ENCODE results near the gene PPP4R1. TPM values are rescaled to one million over a fixed set of nuclear protein-coding genes. Genes with fewer than 3 reads are reported as not detected.

PPP4R1 gene
- total RNA-seq, 2 experiments from 2014 or later = 40.2 to 42.0 TPM

DNA sequence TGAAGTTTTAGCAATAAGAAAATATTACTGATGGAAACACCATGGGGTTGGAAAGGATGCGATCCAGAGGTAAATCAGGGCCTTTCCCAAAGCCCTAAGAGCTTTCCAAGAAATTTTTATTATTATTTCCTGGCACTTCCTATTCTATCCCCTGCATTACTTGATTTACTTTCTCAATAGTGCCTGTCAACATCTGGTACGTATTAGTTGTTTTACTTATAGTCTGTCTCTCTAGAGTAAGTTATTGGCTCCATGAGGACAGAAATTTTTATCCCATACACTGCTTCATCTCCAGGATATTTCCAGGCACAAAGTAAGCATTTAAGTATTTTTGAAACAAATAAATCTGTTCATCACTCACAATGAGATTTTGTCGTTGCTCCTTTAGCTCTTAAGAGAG is 18.1 kb downstream of the PPP4R1 start:
- no peak overlapping the region for H3K27ac Mint-ChIP-seq
- POLR2A ChIA-PET = no interaction called here
- peaks cover 10% of the 10 kb centered on the region for H3K9me3 Mint-ChIP-seq
- no peak overlapping the region for H3K4me3 Mint-ChIP-seq
- H3K36me3 Mint-ChIP-seq = peaks cover 33% of the 10 kb centered on the region
- H3K27me3 Mint-ChIP-seq = no peaks in the 10 kb centered on the region
- DNase-seq (no peak), ATAC-seq (ENCODE audit: low read depth) (no peak)
- H3K4me1 Mint-ChIP-seq = peaks cover 6% of the 10 kb centered on the region

DNA sequence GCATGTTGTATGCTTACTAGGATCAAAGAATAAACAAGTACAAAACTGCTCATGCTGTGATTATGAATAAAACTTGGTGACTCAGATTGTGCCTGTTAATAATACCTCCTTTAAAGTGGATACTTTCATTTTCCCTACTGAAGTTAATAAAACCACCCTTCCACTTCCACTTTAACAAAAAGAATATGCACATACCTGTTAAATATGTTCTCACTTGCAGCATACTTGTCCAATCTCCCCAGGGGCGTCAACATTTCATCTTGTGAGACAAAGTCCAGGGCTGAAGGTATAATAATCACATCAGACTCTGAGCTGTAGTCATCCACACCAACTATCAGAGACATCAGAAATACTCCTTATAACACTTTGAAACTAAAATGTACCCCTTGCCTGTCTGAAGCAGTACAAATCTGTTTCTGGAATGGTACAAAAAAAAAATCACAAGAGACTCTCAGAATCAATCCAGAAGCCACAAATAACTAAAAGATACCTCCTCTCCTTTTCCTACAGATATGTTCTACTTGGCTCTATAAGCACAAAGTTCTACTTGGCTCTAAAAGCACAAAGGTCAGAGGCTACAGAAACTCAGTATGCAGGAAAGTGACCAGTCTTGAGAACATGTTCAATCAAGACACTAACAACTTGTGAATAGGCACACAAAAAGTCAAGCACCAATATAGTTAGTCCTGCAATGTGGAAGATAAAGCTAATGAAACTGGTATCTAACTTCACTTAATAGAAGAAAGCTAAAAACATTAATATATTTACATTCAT is 19.3 kb downstream of the PPP4R1 start:
- POLR2A ChIA-PET = no interaction called here
- Mint-ChIP-seq H3K9me3 (peaks cover 10% of the 10 kb centered on the region), H3K36me3 (peaks cover 31% of the 10 kb centered on the region), H3K4me1 (peaks cover 6% of the 10 kb centered on the region), H3K27ac (no peak overlapping the region), H3K4me3 (no peak overlapping the region), H3K27me3 (no peaks in the 10 kb centered on the region)
- DNase-seq (no peak), ATAC-seq (ENCODE audit: low read depth) (no peak)

DNA sequence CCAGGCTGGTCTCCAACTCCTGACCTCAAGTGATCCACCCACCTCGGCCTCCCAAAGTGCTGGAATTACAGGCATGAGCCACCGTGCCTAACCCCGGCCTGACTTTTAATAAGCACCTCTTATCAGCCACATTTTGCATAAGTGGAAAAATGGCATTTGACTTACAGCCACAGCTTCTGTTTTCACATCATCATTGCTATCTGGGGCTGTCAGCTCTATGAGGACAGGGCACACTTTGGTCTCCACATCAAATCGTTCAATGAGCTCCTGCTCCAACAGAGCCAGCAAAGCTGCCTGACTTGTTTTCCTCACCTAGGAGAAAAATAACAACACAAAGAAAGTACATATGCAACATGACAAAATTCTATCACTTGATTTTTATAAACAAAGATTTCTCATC is 26.4 kb downstream of the PPP4R1 start:
- no peaks in the 10 kb centered on the region for H3K4me1 Mint-ChIP-seq
- peaks cover 2% of the 10 kb centered on the region for H3K9me3 Mint-ChIP-seq
- H3K27ac Mint-ChIP-seq = no peak overlapping the region

DNA sequence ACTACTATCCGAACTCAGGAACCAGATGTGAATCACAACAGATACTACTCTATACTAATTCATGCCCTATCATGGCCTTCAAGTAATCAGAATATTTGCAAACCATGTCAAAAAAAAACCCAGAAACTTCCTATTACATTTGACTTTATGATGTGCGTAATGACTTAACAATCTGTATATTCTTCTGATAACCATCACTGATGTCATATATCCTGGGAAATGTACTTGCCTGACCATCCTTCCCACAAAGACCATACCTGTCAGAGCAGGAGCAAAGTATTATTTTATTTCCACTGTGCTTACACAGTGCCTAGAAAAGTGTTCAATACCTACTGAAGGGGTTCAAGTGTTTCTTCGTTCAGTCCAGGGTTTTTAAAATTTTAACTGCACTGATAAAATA is 27.5 kb downstream of the PPP4R1 start:
- peaks cover 41% of the 10 kb centered on the region for H3K36me3 Mint-ChIP-seq
- no peaks in the 10 kb centered on the region for H3K27me3 Mint-ChIP-seq
- H3K27ac Mint-ChIP-seq = no peak overlapping the region
- POLR2A ChIA-PET = no interaction called here
- H3K4me1 Mint-ChIP-seq = no peaks in the 10 kb centered on the region
- no peak for ATAC-seq (ENCODE audit: low read depth)
- DNase-seq = no peak
- H3K4me3 Mint-ChIP-seq = no peak overlapping the region
- peaks cover 4% of the 10 kb centered on the region for H3K9me3 Mint-ChIP-seq

More for the DNA sequence above, 26.4 kb downstream of the PPP4R1 start:
- ATAC-seq (ENCODE audit: low read depth) (no peak), DNase-seq (no peak)
- Mint-ChIP-seq H3K4me3 (no peak overlapping the region), H3K36me3 (peaks cover 39% of the 10 kb centered on the region), H3K27me3 (no peaks in the 10 kb centered on the region)
- POLR2A ChIA-PET = no interaction called here

DNA sequence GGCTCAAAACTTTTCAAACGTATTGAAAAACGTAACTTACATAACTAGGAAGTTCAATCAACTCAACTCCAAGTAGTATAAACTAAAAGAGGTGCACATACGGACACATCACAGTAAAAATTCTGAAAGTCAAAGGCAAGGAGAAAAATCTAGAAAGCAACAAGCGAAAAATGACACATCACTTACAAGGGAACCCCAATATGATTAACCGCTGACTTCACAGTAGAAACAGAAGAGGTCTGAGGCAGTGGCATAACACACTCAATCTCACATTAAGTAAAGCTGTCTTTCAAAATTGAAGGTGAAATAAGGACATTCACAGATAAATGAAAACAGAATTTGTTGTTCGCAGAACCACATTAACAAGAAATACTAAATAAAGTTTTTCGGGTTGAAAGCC is 32.7 kb downstream of the PPP4R1 start:
- no peak overlapping the region for H3K4me3 Mint-ChIP-seq
- peaks cover 3% of the 10 kb centered on the region for H3K9me3 Mint-ChIP-seq
- POLR2A ChIA-PET = no interaction called here
- no peak overlapping the region for H3K27ac Mint-ChIP-seq
- no peaks in the 10 kb centered on the region for H3K27me3 Mint-ChIP-seq
- no peak for DNase-seq
- peaks cover 44% of the 10 kb centered on the region for H3K36me3 Mint-ChIP-seq
- ATAC-seq (ENCODE audit: low read depth) = no peak
- H3K4me1 Mint-ChIP-seq = no peaks in the 10 kb centered on the region

DNA sequence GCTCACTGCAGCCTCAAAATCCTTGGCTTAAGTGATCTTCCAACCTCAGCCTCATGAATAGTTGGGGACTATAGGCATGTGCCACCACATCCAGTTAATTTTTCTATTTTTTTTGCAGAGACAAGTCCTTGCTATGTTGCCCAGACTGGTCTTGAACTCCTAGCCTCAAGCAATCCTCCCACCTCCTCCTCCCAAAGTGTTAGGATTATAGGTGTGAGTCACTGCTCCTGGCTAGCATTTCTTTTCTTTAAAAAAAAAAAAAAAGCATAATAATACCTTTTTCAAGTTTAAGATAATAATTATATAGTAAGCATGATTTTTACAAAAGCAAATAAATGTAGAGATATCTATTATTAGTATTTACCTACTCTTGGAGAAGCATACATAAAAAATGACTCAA is 36.1 kb downstream of the PPP4R1 start:
- DNase-seq (no peak), ATAC-seq (ENCODE audit: low read depth) (no peak)
- no peaks in the 10 kb centered on the region for H3K4me1 Mint-ChIP-seq
- peaks cover 3% of the 10 kb centered on the region for H3K9me3 Mint-ChIP-seq
- peaks cover 34% of the 10 kb centered on the region for H3K36me3 Mint-ChIP-seq
- H3K27ac Mint-ChIP-seq = no peak overlapping the region
- H3K27me3 Mint-ChIP-seq = no peaks in the 10 kb centered on the region
- no peak overlapping the region for H3K4me3 Mint-ChIP-seq
- POLR2A ChIA-PET = no interaction called here

DNA sequence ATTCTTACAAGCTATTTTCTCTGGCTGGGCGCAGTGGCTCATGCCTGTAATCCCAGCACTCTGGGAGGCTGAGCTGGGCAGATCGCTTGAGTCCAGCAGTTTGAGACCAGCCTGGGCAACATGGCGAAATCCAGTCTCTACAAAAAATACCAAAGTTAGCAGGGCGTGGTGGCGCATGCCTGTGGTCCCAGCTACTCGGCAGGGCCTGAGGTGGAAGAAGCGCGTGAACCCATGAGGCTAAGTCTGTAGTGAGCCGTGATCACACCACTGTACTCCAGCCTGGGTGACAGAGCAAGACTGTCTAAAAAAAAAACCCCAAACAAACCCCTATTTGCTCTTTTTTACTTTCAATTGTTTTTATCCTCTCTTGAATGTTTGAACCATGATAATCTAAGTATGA is 37.0 kb downstream of the PPP4R1 start:
- ATAC-seq (ENCODE audit: low read depth) (no peak), DNase-seq (no peak)
- Mint-ChIP-seq H3K4me3 (no peak overlapping the region), H3K36me3 (peaks cover 29% of the 10 kb centered on the region), H3K4me1 (no peaks in the 10 kb centered on the region), H3K27ac (no peak overlapping the region), H3K27me3 (no peaks in the 10 kb centered on the region), H3K9me3 (peaks cover 1% of the 10 kb centered on the region)
- POLR2A ChIA-PET = no interaction called here

DNA sequence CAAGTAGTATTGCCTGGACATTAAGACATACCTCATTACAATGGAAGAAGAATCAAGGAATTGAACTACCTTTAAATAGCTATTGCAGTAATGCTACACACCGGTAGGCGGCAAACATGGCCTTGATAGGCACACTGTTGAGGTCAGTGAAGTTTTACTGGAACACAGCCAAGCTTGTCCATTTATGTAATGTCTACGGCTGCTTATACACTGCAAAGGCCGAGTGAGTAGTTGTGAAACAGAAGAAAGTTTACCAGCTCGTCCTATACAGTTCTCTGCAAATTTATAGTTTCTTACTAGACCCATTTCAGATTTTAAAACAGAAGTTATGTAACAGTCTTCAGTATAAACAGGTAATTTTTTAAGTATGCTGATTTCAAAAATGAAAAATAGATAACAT is 38.8 kb downstream of the PPP4R1 start:
- H3K4me1 Mint-ChIP-seq = no peaks in the 10 kb centered on the region
- ATAC-seq (ENCODE audit: low read depth) (no peak), DNase-seq (no peak)
- H3K9me3 Mint-ChIP-seq = no peaks in the 10 kb centered on the region
- POLR2A ChIA-PET = interaction anchor here (0.6 kb wide), 1 partner anchor 165 kb away, joined by 3 read pairs; no protein-coding TSS in a partner anchor
- H3K27me3 Mint-ChIP-seq = no peaks in the 10 kb centered on the region
- no peak overlapping the region for H3K27ac Mint-ChIP-seq
- H3K4me3 Mint-ChIP-seq = no peak overlapping the region
- peaks cover 13% of the 10 kb centered on the region for H3K36me3 Mint-ChIP-seq

DNA sequence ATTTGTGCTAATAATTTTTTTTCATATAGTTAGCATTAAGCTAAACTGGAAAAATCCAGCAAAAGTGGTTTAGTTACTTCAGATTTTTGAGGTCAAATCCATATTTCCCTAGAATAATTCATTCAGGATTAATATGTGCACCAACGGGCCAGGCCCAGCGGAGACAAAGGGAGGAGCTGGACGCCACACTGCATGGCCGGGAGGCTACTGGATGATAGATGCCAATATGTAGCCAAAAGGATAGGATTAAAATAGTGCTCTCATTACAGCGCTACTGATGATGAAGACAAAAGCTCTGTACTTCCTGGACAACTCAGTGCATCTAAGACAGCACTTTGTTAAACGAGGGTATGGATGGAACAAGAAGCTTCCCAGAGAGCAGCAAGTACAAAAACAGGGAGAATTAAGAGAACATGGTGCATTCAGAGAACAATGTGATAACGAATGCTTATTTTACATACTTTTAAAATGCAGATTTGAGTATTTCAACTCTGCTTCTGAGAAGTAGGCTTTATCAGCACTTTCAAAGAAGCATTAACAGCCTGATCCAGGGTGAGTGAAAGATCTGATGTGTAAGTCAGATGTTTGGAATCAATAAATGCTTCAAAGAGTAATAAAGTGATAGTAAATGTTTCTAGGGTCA is 39.8 kb downstream of the PPP4R1 start:
- Mint-ChIP-seq H3K27me3 (no peaks in the 10 kb centered on the region), H3K27ac (no peak overlapping the region), H3K4me1 (no peaks in the 10 kb centered on the region), H3K36me3 (peaks cover 11% of the 10 kb centered on the region), H3K9me3 (no peaks in the 10 kb centered on the region), H3K4me3 (no peak overlapping the region)
- DNase-seq (no peak), ATAC-seq (ENCODE audit: low read depth) (no peak)
- POLR2A ChIA-PET = no interaction called here

DNA sequence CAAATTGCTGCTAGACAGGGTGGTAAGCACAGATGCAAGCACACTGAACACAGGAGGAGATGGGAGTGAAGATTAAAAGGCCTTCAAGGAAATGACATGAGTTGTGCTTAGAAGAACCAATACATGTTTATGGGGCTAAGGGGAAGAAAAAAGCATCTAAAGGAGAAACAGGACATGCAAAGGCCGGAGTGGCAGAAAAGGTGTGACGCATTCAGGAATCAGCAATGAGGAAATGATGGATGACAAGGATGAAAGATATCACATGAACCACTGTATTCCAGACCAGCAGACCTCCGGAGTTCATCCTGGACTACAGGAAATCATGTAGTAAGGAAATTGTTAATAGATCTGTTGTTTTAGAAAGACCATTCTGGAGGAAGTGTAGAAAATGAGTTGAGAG is 42.8 kb downstream of the PPP4R1 start:
- Mint-ChIP-seq H3K9me3 (no peaks in the 10 kb centered on the region), H3K4me1 (no peaks in the 10 kb centered on the region), H3K27ac (no peak overlapping the region), H3K36me3 (peaks cover 9% of the 10 kb centered on the region), H3K4me3 (no peak overlapping the region), H3K27me3 (no peaks in the 10 kb centered on the region)
- DNase-seq (no peak), ATAC-seq (ENCODE audit: low read depth) (no peak)
- POLR2A ChIA-PET = no interaction called here

DNA sequence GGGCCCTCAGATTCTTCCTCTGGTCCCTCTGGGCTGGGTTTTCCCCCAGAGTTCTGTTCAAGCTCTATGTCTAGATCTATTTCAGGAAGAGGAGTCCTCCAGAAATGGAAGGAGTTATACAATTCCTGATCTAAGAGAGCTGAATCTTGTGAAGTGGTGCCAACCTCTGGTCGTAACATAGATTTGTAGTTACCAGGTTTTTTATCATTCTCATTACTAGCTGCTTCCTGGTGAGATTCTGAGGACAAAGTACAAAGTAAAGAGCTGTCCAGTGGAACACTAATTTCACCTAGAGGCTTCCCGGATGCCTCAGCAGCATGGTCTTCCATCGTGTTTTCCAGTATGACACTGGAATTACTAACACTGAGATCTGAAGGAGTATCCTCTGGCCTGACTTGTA is 44.1 kb downstream of the PPP4R1 start:
- peaks cover 7% of the 10 kb centered on the region for H3K36me3 Mint-ChIP-seq
- H3K4me3 Mint-ChIP-seq = no peak overlapping the region
- no peak overlapping the region for H3K27ac Mint-ChIP-seq
- H3K4me1 Mint-ChIP-seq = no peaks in the 10 kb centered on the region
- POLR2A ChIA-PET = no interaction called here
- no peaks in the 10 kb centered on the region for H3K9me3 Mint-ChIP-seq
- H3K27me3 Mint-ChIP-seq = no peaks in the 10 kb centered on the region
- ATAC-seq (ENCODE audit: low read depth) = no peak
- DNase-seq = no peak

DNA sequence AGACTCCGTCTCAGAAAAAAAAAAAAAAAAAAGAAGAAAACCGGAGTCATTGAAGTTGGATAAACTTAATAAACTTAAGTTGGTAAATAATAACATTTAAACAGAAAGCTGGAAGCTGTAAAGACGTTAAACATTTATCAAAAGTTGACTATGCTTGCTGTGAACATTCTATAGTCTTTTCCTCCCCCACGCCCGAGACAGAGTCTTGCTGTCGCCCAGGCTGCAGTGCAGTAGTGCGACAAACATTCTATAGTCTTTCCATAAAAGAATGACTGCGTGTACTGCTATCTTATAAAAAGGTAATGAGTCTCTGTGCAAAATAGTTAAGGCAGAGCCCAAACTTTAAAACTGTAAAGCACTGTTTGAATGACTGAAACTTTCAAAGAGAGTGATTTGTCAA is 45.2 kb downstream of the PPP4R1 start:
- H3K27ac Mint-ChIP-seq = no peak overlapping the region
- H3K4me3 Mint-ChIP-seq = no peak overlapping the region
- DNase-seq (no peak), ATAC-seq (ENCODE audit: low read depth) (no peak)
- H3K36me3 Mint-ChIP-seq = peaks cover 7% of the 10 kb centered on the region
- no peaks in the 10 kb centered on the region for H3K9me3 Mint-ChIP-seq
- POLR2A ChIA-PET = no interaction called here
- no peaks in the 10 kb centered on the region for H3K4me1 Mint-ChIP-seq
- H3K27me3 Mint-ChIP-seq = no peaks in the 10 kb centered on the region

DNA sequence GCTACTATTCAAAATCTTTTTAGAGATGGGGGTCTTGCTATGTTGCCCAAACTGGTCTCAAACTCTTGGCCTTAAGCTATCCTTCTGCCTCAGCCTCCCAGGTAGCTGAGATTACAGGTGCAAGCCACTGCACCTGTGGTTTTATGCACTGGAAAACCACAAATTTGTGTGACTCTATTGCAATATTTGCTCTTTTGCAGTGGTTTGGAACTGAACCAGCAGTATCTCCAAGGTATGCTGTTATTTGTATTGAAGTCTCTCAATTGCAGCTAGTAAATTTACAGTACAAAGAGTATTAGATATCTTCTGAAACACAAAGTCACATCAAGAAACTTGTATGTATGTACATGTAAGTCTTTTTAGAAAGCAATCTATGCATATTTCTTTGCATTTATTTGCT is 46.2 kb downstream of the PPP4R1 start:
- Mint-ChIP-seq H3K27me3 (no peaks in the 10 kb centered on the region), H3K27ac (no peak overlapping the region), H3K4me3 (no peak overlapping the region), H3K36me3 (peaks cover 7% of the 10 kb centered on the region), H3K4me1 (no peaks in the 10 kb centered on the region), H3K9me3 (no peaks in the 10 kb centered on the region)
- ATAC-seq (ENCODE audit: low read depth) (no peak), DNase-seq (no peak)
- POLR2A ChIA-PET = no interaction called here

DNA sequence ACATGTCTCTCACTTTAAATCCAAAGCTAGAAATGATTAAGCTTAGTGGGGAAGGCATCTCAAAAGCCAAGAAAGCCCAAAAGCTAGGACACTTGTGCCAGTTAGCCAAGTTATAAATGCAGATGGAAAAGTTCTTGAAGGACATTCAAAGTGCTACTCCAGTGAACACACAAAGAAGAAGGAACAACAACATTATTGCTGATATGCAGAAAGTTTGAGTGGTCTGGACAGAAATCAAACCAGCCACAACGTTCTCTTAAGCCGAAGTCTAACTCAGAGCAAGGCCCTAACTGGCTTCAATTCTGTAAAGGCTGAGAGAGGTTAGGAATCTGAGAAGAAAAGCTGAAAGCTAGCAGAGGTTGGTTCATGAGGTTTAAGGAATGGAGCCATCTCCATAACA is 49.0 kb downstream of the PPP4R1 start:
- Mint-ChIP-seq H3K4me3 (no peak overlapping the region), H3K36me3 (peaks cover 13% of the 10 kb centered on the region), H3K4me1 (no peaks in the 10 kb centered on the region), H3K27me3 (no peaks in the 10 kb centered on the region), H3K9me3 (no peaks in the 10 kb centered on the region), H3K27ac (no peak overlapping the region)
- ATAC-seq (ENCODE audit: low read depth) (no peak), DNase-seq (no peak)
- POLR2A ChIA-PET = no interaction called here
